ENCODE results near the gene CACNG6. TPM values are rescaled to one million over a fixed set of nuclear protein-coding genes. Genes with fewer than 3 reads are reported as not detected.
"Not testable (repeated sequence)": the region's sequence is repeated elsewhere in the genome, so short reads cannot be mapped to it uniquely, and the experiment has no call there.

The CACNG6 gene, protein sequence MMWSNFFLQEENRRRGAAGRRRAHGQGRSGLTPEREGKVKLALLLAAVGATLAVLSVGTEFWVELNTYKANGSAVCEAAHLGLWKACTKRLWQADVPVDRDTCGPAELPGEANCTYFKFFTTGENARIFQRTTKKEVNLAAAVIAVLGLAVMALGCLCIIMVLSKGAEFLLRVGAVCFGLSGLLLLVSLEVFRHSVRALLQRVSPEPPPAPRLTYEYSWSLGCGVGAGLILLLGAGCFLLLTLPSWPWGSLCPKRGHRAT
- total RNA-seq (not detected), polyA plus RNA-seq (not detected), total RNA-seq (0 to 0.09 (median 0) reads per million in 6 experiments)

DNA sequence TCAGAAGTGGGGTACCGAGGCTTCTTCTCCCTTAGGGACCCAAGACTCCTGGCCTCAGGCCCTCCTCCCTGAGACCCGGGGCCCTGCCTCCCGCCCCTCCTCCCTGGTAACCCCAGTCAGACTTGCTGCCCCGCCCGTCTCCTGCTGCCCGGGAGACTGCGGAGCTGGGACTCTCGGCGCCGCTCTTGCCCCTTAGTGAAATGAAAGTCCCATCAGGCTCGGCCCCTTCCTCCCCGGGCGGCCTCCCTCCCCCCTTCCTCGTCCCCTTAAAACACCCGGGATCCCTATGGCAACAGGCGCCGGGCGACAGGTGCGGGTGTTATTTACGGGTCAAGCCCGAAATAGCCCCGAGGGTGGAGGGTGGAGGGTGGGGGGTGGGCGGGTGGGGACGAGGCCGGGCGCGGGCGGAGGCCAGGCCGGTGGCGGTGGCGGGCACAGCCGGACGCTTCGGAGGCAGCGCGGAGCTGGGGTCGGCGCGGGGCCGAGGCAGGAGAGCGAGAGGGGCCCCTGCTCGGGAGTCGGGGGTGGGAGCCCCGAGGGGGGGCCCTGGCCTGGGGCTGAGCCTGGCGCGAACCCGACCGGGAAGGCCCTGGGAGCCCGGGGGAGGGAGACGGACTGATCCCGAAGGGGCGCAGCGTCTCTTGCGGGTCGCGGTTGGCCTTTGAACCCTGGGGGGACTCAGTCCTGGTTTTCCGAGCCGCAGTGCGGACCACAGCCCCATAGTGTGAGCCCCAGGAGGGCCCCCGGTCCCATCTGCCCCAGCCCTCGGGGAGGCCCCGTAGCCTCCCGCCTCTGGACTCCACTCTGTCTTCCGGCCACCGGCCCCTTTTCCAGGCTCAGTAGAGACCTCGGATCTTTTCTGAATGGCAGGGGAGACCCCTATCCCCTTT lies at the start of gene CACNG6:
CACNG6 (plus strand) TSS at position 414 of the 890 bp plus-strand sequence. CDS start 1,241 bp downstream, outside the sequence.
- Mint-ChIP-seq H3K36me3 (peaks cover 0 to 4% (median 0%) of the 10 kb centered on the region in 3 donors), H3K9me3 (peaks cover 0 to 3% (median 0%) of the 10 kb centered on the region in 9 donors), H3K27ac (peak within 1 kb of the TSS in 1 of 10 donors; percentile 27), H3K27me3 (peaks cover 20 to 51% (median 45%) of the 10 kb centered on the region in 5 donors), H3K4me1 (peaks cover 4 to 9% (median 6%) of the 10 kb centered on the region in 4 donors), H3K4me3 (peak within 1 kb of the TSS in 8 of 10 donors; percentile 6 to 77 (median 50))
- DNase-seq (no peak), ATAC-seq (no peak)
- POLR2A ChIA-PET, result no interaction called here

DNA sequence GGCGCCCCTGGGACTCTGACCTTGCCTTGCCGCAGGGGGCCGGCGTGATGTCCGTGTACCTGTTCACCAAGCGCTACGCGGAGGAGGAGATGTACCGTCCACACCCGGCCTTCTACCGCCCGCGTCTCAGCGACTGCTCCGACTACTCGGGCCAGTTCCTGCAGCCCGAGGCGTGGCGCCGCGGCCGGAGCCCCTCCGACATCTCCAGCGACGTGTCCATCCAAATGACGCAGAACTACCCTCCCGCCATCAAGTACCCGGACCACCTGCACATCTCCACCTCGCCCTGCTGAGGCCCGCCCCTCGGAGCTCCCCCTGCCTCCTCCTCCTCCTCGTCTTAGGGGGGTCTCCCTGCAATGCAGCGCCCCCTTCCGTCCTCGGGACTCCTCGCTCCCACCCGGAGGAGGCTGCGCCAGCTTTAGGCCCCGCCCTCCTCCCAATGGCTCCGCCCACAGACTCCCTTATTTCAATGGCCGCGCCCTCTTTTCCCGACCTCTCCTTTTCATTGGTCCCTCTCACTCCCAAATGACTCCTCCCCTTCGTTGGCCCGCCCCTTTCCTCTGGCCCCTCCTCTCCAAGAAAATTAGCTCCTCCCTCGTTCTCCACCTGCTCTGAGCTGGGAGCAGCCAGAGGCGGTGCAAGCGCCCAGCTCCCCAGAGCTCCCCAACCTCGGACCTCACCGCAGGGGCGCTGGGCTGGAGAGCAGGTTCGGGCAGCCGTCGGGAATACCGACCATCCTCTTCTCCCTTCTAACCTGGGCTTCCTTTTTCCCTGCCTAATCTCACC lies 49.2 kb upstream of the CACNG6 start:
- peaks cover 0 to 14% (median 0%) of the 10 kb centered on the region in 3 donors for H3K36me3 Mint-ChIP-seq
- H3K4me3 Mint-ChIP-seq, result peak overlapping the region in 1 of 10 donors; percentile 36
- peaks cover 0 to 24% (median 0%) of the 10 kb centered on the region in 9 donors for H3K9me3 Mint-ChIP-seq
- H3K27ac Mint-ChIP-seq, result peak overlapping the region in 1 of 10 donors; percentile 24
- H3K27me3 Mint-ChIP-seq, result peaks cover 35 to 86% (median 57%) of the 10 kb centered on the region in 5 donors
- ATAC-seq (no peak), DNase-seq (no peak)
- POLR2A ChIA-PET, result no interaction called here
- H3K4me1 Mint-ChIP-seq, result peaks cover 0 to 12% (median 2%) of the 10 kb centered on the region in 4 donors

DNA sequence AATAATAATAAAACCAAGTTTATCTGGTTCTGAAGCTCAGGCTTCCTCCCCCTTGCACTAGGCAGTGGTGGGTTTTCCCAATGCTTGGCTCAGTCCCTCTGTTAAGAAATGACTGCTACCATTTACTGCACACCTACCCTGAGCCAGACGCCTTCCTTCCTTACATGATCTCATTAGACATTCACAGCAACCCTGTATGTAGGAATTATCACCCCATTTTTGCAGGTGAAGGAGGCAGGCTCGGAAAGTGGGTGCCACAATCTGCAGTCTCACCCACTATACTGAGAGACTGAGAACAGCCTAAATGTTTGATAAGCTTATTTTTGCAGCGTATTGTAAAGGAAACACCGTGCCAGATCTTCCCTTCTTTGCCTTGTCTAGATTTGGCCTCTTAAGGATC lies 47.0 kb upstream of the CACNG6 start:
- peaks cover 28 to 78% (median 55%) of the 10 kb centered on the region in 5 donors for H3K27me3 Mint-ChIP-seq
- POLR2A ChIA-PET, result no interaction called here
- peaks cover 0 to 14% (median 0%) of the 10 kb centered on the region in 3 donors for H3K36me3 Mint-ChIP-seq
- peaks cover 0 to 14% (median 0%) of the 10 kb centered on the region in 9 donors for H3K9me3 Mint-ChIP-seq
- H3K27ac Mint-ChIP-seq, result no peak overlapping the region
- H3K4me1 Mint-ChIP-seq, result peaks cover 0 to 12% (median 2%) of the 10 kb centered on the region in 4 donors
- H3K4me3 Mint-ChIP-seq, result no peak overlapping the region
- DNase-seq (no peak), ATAC-seq (no peak)

DNA sequence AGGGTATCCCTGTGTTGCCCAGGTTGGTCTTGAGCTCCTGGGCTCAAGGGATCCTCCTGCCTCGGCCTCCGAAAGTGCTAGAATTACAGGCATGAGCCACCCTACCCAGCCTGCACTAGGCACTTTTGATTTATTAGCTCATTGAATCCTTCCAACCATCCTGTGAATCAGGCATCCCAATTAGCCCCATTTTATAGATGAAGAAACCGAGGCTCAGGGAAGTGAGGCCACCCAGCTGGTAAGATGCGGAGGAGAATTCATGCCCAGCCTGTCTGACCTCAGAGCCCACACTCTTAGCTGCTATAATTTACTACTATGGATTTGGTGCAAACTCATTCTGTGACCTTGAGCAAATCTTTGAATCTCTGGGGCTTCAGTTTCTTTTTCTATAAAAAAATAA lies 46.5 kb upstream of the CACNG6 start:
- peaks cover 0 to 9% (median 0%) of the 10 kb centered on the region in 9 donors for H3K9me3 Mint-ChIP-seq
- peaks cover 24 to 73% (median 53%) of the 10 kb centered on the region in 5 donors for H3K27me3 Mint-ChIP-seq
- H3K4me3 Mint-ChIP-seq, result no peak overlapping the region
- no peak for DNase-seq
- H3K27ac Mint-ChIP-seq, result no peak overlapping the region
- H3K4me1 Mint-ChIP-seq, result peaks cover 0 to 12% (median 2%) of the 10 kb centered on the region in 4 donors
- H3K36me3 Mint-ChIP-seq, result peaks cover 0 to 14% (median 0%) of the 10 kb centered on the region in 3 donors
- POLR2A ChIA-PET, result no interaction called here
- no peak for ATAC-seq

DNA sequence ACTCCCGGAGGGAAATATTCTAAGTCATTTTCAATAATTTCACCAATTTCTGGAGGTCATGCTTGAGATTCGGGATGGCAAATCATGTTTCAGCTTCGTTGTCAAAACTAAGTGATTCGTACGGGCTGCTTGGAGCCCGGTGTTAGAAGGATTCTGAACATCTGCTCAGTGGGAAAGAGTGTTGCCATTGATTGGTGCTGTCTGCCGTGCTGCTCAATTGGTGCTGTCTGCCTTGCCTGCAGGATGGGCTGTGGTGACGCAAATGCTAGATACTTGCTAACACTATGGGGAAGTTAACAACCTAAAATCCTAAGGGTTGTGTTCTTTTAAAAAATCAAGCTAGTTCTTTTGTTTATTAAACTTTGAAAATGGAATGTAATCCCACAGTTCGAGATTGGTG lies 46.0 kb upstream of the CACNG6 start:
- Mint-ChIP-seq H3K27ac (no peak overlapping the region), H3K4me3 (no peak overlapping the region), H3K36me3 (peaks cover 0 to 12% (median 0%) of the 10 kb centered on the region in 3 donors), H3K4me1 (peaks cover 0 to 12% (median 2%) of the 10 kb centered on the region in 4 donors), H3K27me3 (peaks cover 24 to 68% (median 47%) of the 10 kb centered on the region in 5 donors), H3K9me3 (peaks cover 0 to 5% (median 0%) of the 10 kb centered on the region in 9 donors)
- POLR2A ChIA-PET, result no interaction called here
- DNase-seq (no peak), ATAC-seq (no peak)

DNA sequence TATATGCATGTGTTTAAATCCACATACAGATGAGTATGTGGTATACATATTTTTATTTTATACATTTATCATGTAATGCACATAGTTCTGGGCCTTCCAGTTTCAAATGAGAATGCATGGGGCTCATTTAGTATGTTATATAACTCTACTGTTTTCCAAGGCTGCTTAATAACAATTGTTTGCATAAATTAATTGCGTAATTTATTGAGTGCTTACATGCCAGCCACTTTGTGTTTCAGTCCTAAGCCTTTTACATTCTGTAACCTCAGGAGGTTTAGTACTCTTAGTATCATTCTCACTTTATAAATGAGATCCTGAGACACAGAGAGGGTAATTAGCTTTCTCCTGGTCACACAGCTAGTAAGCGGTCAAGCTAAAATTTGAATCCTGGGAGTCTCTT lies 45.4 kb upstream of the CACNG6 start:
- H3K4me1 Mint-ChIP-seq, result peaks cover 0 to 12% (median 2%) of the 10 kb centered on the region in 4 donors

DNA sequence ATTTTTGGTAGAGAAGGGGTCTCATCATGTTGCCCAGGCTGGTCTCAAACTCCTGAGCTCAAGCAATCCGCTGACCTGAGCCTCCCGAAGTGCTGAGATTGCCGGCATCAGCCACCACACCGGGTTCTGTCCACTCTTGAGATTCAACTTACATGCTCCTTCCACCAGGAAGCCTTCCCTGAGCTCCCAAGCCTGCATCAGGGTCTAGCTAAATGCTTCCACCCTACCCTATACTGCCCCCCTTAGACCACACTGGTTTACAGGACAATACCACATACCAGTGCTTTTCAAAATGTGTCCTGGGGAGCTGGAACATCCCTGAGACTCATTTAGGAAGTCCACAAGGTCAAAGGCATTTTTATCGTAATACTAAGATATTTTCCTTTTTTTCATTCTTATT lies 43.8 kb upstream of the CACNG6 start:
- H3K27ac Mint-ChIP-seq, result no peak overlapping the region
- DNase-seq (no peak), ATAC-seq (no peak)
- peaks cover 0 to 8% (median 0%) of the 10 kb centered on the region in 3 donors for H3K36me3 Mint-ChIP-seq
- no peak overlapping the region for H3K4me3 Mint-ChIP-seq
- POLR2A ChIA-PET, result interaction anchor here (0.6 kb wide), 1 partner anchor 49 kb away, joined by 4 read pairs; no protein-coding TSS in a partner anchor
- H3K27me3 Mint-ChIP-seq, result peaks cover 28 to 62% (median 42%) of the 10 kb centered on the region in 5 donors
- peaks cover 0 to 6% (median 2%) of the 10 kb centered on the region in 4 donors for H3K4me1 Mint-ChIP-seq
- peaks cover 0 to 4% (median 0%) of the 10 kb centered on the region in 9 donors for H3K9me3 Mint-ChIP-seq

More for the DNA sequence above, 45.4 kb upstream of the CACNG6 start:
- POLR2A ChIA-PET, result no interaction called here
- DNase-seq, result no peak
- Mint-ChIP-seq H3K27me3 (peaks cover 23 to 62% (median 44%) of the 10 kb centered on the region in 5 donors), H3K27ac (no peak overlapping the region), H3K4me3 (no peak overlapping the region), H3K36me3 (peaks cover 0 to 12% (median 0%) of the 10 kb centered on the region in 3 donors), H3K9me3 (peaks cover 0 to 4% (median 0%) of the 10 kb centered on the region in 9 donors)
- ATAC-seq, result no peak

DNA sequence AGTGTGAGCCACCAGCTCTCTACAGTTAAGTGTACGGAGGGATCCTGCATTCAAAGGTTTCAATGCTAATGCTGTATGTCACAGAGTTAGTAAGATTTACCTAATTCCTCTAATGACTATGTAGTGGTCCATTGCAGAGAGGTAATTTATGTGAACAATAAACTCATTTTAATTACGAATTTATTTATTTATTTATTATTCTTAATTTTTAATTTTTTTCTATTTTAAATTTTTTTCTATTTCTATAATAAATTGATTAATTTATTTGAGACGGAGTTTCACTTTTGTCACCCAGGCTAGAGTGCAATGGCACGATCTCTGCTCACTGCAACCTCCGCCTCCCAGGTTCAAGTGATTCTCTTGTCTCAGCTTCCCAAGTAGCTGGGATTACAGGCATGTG lies 42.8 kb upstream of the CACNG6 start:
- H3K4me3 Mint-ChIP-seq, POLR2A ChIA-PET, H3K9me3 Mint-ChIP-seq, H3K36me3 Mint-ChIP-seq, H3K27ac Mint-ChIP-seq, H3K4me1 Mint-ChIP-seq, ATAC-seq, DNase-seq: not testable (repeated sequence)
- H3K27me3 Mint-ChIP-seq, result peaks cover 25 to 54% (median 39%) of the 10 kb centered on the region in 5 donors

DNA sequence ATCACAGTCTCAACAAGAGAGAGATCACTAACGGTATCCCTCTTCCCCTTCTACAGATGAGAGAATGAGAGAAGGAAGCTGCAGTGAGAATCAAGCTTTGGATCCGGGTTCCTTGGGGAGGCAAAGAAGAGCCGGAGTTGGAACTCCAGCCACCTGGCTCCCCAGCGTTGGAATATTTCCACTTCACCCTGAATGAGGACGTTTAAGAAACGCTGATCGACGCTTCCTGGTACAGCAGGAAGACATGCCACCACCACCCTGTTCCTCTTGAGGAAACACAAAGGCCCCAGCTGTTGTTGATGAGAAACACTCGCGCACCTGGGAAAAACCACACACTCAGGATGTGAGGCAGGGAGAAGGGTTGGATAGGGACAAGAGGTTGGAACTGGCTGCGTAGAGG lies 40.0 kb upstream of the CACNG6 start:
- POLR2A ChIA-PET, result no interaction called here
- Mint-ChIP-seq H3K4me1 (no peaks in the 10 kb centered on the region), H3K27me3 (peaks cover 23 to 57% (median 36%) of the 10 kb centered on the region in 5 donors), H3K4me3 (no peak overlapping the region), H3K9me3 (peaks cover 0 to 6% (median 2%) of the 10 kb centered on the region in 9 donors), H3K36me3 (peaks cover 0 to 6% (median 0%) of the 10 kb centered on the region in 3 donors), H3K27ac (no peak overlapping the region)
- ATAC-seq, result no peak
- DNase-seq, result no peak

DNA sequence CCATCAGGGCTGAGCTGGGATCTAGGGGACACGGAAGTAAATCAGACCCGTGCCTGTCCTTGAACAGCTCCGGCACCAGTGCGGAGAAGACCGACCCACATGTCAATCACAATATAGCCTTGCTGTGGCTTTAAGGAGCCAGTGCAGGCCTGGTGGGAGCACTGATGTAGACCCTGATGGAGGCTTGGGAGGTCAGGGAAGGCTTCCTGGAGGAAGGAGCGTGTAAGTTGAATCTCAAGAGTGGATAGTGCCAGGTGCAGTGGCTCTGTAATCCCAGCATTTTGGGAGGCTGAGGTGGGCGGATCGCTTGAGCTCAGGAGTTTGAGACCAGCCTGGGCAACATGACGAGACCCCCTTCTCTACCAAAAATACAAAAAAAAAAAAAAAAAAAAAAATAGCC lies 39.5 kb upstream of the CACNG6 start:
- ATAC-seq, result no peak
- H3K27me3 Mint-ChIP-seq, result peaks cover 24 to 61% (median 38%) of the 10 kb centered on the region in 5 donors

DNA sequence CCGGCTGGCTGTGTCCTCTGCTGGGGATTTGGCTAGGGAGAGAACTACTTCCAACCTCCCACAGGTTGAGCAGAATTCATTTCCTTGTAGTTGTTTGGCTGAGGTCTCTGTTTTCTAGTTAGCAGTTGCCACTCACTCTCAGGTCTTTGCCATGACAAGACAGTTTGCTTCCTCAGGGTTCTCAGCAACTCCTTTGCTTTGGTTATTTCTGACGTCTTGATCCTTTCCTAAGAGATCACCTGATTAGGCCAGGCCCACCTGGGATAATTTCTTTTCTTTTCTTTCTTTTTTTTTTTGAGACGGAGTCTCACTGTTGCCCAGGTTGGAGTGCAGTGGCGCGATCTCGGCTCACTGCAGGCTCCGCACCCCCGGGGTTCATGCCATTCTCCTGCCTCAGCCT lies 38.1 kb upstream of the CACNG6 start:
- POLR2A ChIA-PET, result no interaction called here
- H3K27me3 Mint-ChIP-seq, result peaks cover 24 to 64% (median 41%) of the 10 kb centered on the region in 5 donors
- ATAC-seq (no peak), DNase-seq (no peak)
- no peak overlapping the region for H3K4me3 Mint-ChIP-seq
- peaks cover 0 to 8% (median 2%) of the 10 kb centered on the region in 9 donors for H3K9me3 Mint-ChIP-seq
- no peak overlapping the region for H3K27ac Mint-ChIP-seq
- peaks cover 0 to 2% (median 1%) of the 10 kb centered on the region in 4 donors for H3K4me1 Mint-ChIP-seq
- peaks cover 0 to 6% (median 0%) of the 10 kb centered on the region in 3 donors for H3K36me3 Mint-ChIP-seq

More for the DNA sequence above, 39.5 kb upstream of the CACNG6 start:
- Mint-ChIP-seq H3K9me3 (peaks cover 0 to 6% (median 2%) of the 10 kb centered on the region in 9 donors), H3K36me3 (peaks cover 0 to 6% (median 0%) of the 10 kb centered on the region in 3 donors), H3K27ac (no peak overlapping the region), H3K4me3 (no peak overlapping the region), H3K4me1 (no peaks in the 10 kb centered on the region)
- POLR2A ChIA-PET, result interaction anchor here (0.7 kb wide), 1 partner anchor 102 kb away, joined by 3 read pairs; no protein-coding TSS in a partner anchor
- no peak for DNase-seq

All from naive thymus-derived CD8-positive, alpha-beta T cell (primary cell).